Renal cortical epithelial cell (primary cell): ENCODE measurements around the gene CFAP20DC. TPM values are rescaled to one million over a fixed set of nuclear protein-coding genes. Genes with fewer than 3 reads are reported as not detected.
"Not testable (repeated sequence)": the region's sequence is repeated elsewhere in the genome, so short reads cannot be mapped to it uniquely, and the experiment has no call there.

ENCODE experiments used
- DNase-seq: peaks from one replicate; pipeline ENCODE4 v3.0.0-alpha.2; 2011; ENCODE audit warnings: low read depth
- total RNA-seq: library from RNA; depleted of rRNA; stranded (reverse); fragments of >200 nt; gene quantifications from 2 replicates; pipeline ENCODE4 v1.2.3, GENCODE V29; 2014

The CFAP20DC gene
- total RNA-seq, 1 donor from 2014 or later = 3.5 TPM

- DNase-seq = no peak
Measured at GRCh38 chr3:58746758-58747157, 303.1 kb downstream of the CFAP20DC start.

- DNase-seq = no peak
Measured at GRCh38 chr3:58743296-58743695, 306.5 kb downstream of the CFAP20DC start.

GRCh38 chr3:58742239-58742638 lies 307.6 kb downstream of the CFAP20DC start:
- DNase-seq = no peak

- DNase-seq = no peak
Measured at GRCh38 chr3:58737644-58738043, 312.2 kb downstream of the CFAP20DC start.

GRCh38 chr3:58731673-58732072 lies 318.2 kb downstream of the CFAP20DC start:
- DNase-seq = no peak

- peak; percentile 20 for DNase-seq
Measured at GRCh38 chr3:58728723-58729122, 321.1 kb downstream of the CFAP20DC start.

GRCh38 chr3:58725326-58725853 lies 324.4 kb downstream of the CFAP20DC start:
- DNase-seq = no peak

GRCh38 chr3:58724336-58724735 lies 325.5 kb downstream of the CFAP20DC start:
- no peak for DNase-seq

GRCh38 chr3:58723173-58723572 lies 326.7 kb downstream of the CFAP20DC start:
- DNase-seq = no peak

GRCh38 chr3:58722561-58722960 lies 327.3 kb downstream of the CFAP20DC start:
- no peak for DNase-seq

- no peak for DNase-seq
Measured at GRCh38 chr3:58720526-58720925, 329.3 kb downstream of the CFAP20DC start.

GRCh38 chr3:58719684-58720083 lies 330.1 kb downstream of the CFAP20DC start:
- no peak for DNase-seq

GRCh38 chr3:58713715-58714401 lies 336.0 kb downstream of the CFAP20DC start:
- DNase-seq = no peak

GRCh38 chr3:58711871-58712270 lies 338.0 kb downstream of the CFAP20DC start:
- DNase-seq = no peak

GRCh38 chr3:58708983-58709382 lies 340.8 kb downstream of the CFAP20DC start:
- DNase-seq = not testable (repeated sequence)

- peak; percentile 11 for DNase-seq
Measured at GRCh38 chr3:58708116-58708791, 341.6 kb downstream of the CFAP20DC start.

GRCh38 chr3:58707390-58707930 lies 342.4 kb downstream of the CFAP20DC start:
- DNase-seq = peak; percentile 37

- peak; percentile 52 for DNase-seq
Measured at GRCh38 chr3:58706395-58707167, 343.2 kb downstream of the CFAP20DC start.

GRCh38 chr3:58704745-58705144 lies 345.1 kb downstream of the CFAP20DC start:
- DNase-seq = no peak

- DNase-seq = not testable (repeated sequence)
Measured at GRCh38 chr3:58704304-58704703, 345.5 kb downstream of the CFAP20DC start.

- no peak for DNase-seq
Measured at GRCh38 chr3:58698246-58698645, 351.6 kb downstream of the CFAP20DC start.

GRCh38 chr3:58697561-58697960 lies 352.3 kb downstream of the CFAP20DC start:
- no peak for DNase-seq
